Ecto neural progenitor cell (in vitro differentiated cells): ENCODE data around the gene AASS.

ENCODE experiments used
- DNase-seq: peaks from one replicate; pipeline ENCODE4 v3.0.0-alpha.2; 2018; ENCODE audit warnings: low spot score

The AASS gene

GRCh38 chr7:122118757-122119156, 25.3 kb downstream of the AASS start:
- no peak for DNase-seq

- no peak for DNase-seq
These were observed 41.0 kb downstream of the AASS start for GRCh38 chr7:122103064-122103463.

GRCh38 chr7:122100021-122100420, 44.0 kb downstream of the AASS start:
- DNase-seq, result no peak

GRCh38 chr7:122095642-122096041, 48.4 kb downstream of the AASS start:
- no peak for DNase-seq

- no peak for DNase-seq
These were observed 49.5 kb downstream of the AASS start for GRCh38 chr7:122094549-122094948.

- peak; percentile 61 for DNase-seq
These were observed 50.9 kb downstream of the AASS start for GRCh38 chr7:122092964-122093797.

- no peak for DNase-seq
These were observed 61.4 kb downstream of the AASS start for GRCh38 chr7:122082670-122083069.

- DNase-seq, result no peak
These were observed 61.9 kb downstream of the AASS start for GRCh38 chr7:122082160-122082559.

GRCh38 chr7:122073635-122074034, 70.4 kb downstream of the AASS start:
- DNase-seq, result no peak

- no peak for DNase-seq
These were observed 71.0 kb downstream of the AASS start for GRCh38 chr7:122072924-122073599.

GRCh38 chr7:122072272-122072671, 71.8 kb downstream of the AASS start:
- no peak for DNase-seq

GRCh38 chr7:122070834-122071233, 73.2 kb downstream of the AASS start:
- no peak for DNase-seq

GRCh38 chr7:122070062-122070461, 74.0 kb downstream of the AASS start:
- no peak for DNase-seq

GRCh38 chr7:122068999-122069398, 75.0 kb downstream of the AASS start:
- DNase-seq, result no peak

GRCh38 chr7:122068046-122068445, 76.0 kb downstream of the AASS start:
- no peak for DNase-seq

- DNase-seq, result no peak
These were observed 77.0 kb downstream of the AASS start for GRCh38 chr7:122067077-122067476.

- DNase-seq, result no peak
These were observed 79.1 kb downstream of the AASS start for GRCh38 chr7:122064971-122065370.

GRCh38 chr7:122063146-122063545, 80.9 kb downstream of the AASS start:
- DNase-seq, result no peak

GRCh38 chr7:122059542-122059941, 84.5 kb downstream of the AASS start:
- no peak for DNase-seq

GRCh38 chr7:122056977-122057376, 87.1 kb downstream of the AASS start:
- DNase-seq, result no peak

GRCh38 chr7:122055073-122055472, 89.0 kb downstream of the AASS start:
- no peak for DNase-seq

- DNase-seq, result no peak
These were observed 89.7 kb downstream of the AASS start for GRCh38 chr7:122054393-122054792.

- DNase-seq, result no peak
These were observed 97.6 kb downstream of the AASS start for GRCh38 chr7:122046402-122046801.

- DNase-seq, result no peak
These were observed 103.9 kb downstream of the AASS start for GRCh38 chr7:122040147-122040546.
